ENCODE data around the gene MAPRE2.

Gene MAPRE2

DNA sequence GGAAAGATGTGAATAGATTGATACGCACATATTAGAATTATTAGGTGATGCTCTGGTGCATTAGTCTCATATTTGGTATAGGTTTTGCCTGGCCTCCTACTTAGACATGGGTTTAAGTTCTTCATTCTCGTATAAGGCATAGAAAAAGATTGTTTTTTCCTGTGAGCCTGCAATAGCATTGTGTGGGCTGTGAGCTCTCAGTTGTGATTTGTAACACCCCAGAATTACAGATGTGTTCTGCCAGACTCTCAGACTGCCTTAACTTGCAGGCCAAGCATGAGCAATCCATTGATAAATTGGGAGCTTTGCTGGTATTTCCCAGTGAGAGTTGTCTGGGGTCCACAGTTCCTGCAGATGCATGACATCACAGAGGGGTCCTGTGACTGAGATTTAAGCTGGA is 95.7 kb downstream of the MAPRE2 start:
- Histone ChIP-seq H3K4me1 (ENCODE audit: control insufficient read depth in 1 of 2, insufficient read depth in 1 of 2, low read depth in 1 of 2, low read length in 1 of 2) (no peaks in the 10 kb centered on the region), H3K36me3 (peaks cover 55% of the 10 kb centered on the region), H3K27me3 (no peaks in the 10 kb centered on the region), H3K9me3 (no peaks in the 10 kb centered on the region), H3K27ac (no peak overlapping the region), H3K4me3 (ENCODE audit: low read depth in 1 of 2, low read length in 1 of 2) (no peak overlapping the region)
- TF ChIP-seq, protein P1, sequence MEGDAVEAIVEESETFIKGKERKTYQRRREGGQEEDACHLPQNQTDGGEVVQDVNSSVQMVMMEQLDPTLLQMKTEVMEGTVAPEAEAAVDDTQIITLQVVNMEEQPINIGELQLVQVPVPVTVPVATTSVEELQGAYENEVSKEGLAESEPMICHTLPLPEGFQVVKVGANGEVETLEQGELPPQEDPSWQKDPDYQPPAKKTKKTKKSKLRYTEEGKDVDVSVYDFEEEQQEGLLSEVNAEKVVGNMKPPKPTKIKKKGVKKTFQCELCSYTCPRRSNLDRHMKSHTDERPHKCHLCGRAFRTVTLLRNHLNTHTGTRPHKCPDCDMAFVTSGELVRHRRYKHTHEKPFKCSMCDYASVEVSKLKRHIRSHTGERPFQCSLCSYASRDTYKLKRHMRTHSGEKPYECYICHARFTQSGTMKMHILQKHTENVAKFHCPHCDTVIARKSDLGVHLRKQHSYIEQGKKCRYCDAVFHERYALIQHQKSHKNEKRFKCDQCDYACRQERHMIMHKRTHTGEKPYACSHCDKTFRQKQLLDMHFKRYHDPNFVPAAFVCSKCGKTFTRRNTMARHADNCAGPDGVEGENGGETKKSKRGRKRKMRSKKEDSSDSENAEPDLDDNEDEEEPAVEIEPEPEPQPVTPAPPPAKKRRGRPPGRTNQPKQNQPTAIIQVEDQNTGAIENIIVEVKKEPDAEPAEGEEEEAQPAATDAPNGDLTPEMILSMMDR (IDR thresholded peaks at IDR 0.05), result no peak

DNA sequence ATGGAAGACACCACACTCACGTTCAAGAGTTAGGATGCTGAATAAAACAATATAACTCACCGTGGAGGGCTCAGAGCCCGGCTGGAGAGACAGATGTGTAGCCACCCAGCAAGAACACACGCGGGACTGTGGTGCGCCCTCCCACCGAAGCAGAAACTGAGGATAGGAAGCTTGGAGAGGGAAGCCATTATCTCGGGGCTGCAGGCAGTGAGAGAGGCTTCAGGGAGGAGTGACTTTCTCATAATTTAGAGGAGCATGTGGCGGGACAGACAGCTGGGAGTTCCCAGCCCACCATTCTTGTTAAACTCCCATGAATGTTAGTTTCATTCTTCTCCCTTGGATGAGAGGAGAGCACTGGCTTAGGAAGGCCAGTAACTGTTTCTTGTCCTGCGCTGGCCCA is 96.4 kb downstream of the MAPRE2 start:
- no peaks in the 10 kb centered on the region for H3K4me1 ChIP-seq (ENCODE audit: control insufficient read depth in 1 of 2, insufficient read depth in 1 of 2, low read depth in 1 of 2, low read length in 1 of 2)
- H3K36me3 ChIP-seq, result peaks cover 47% of the 10 kb centered on the region
- no peak overlapping the region for H3K27ac ChIP-seq
- H3K9me3 ChIP-seq, result no peaks in the 10 kb centered on the region
- no peaks in the 10 kb centered on the region for H3K27me3 ChIP-seq
- H3K4me3 ChIP-seq (ENCODE audit: low read depth in 1 of 2, low read length in 1 of 2), result no peak overlapping the region
- TF ChIP-seq, protein P1 (IDR thresholded peaks at IDR 0.05), result no peak

DNA sequence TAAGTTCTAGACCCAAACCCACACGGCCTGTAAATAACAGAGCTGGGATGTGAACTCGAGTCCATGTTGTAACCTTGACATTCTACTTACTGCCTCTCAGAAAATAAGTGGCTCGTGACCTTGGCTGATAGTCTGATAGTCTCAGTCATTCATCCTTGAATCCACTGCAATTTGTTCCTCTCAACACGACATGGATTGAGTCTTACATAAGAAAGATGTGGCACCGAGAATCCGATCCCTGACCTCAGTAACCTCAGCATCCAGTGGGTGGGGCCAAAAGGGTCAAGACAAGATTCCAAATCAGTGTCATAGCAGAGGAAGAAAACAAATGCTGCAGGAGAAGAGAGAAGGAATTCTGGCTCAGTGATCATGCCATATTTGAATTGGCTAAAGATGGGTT is 97.6 kb downstream of the MAPRE2 start:
- Histone ChIP-seq H3K36me3 (peaks cover 39% of the 10 kb centered on the region), H3K4me3 (ENCODE audit: low read depth in 1 of 2, low read length in 1 of 2) (no peak overlapping the region), H3K27ac (no peak overlapping the region), H3K9me3 (no peaks in the 10 kb centered on the region), H3K27me3 (no peaks in the 10 kb centered on the region), H3K4me1 (ENCODE audit: control insufficient read depth in 1 of 2, insufficient read depth in 1 of 2, low read depth in 1 of 2, low read length in 1 of 2) (no peaks in the 10 kb centered on the region)
- TF ChIP-seq, protein P1 (IDR thresholded peaks at IDR 0.05), result no peak

DNA sequence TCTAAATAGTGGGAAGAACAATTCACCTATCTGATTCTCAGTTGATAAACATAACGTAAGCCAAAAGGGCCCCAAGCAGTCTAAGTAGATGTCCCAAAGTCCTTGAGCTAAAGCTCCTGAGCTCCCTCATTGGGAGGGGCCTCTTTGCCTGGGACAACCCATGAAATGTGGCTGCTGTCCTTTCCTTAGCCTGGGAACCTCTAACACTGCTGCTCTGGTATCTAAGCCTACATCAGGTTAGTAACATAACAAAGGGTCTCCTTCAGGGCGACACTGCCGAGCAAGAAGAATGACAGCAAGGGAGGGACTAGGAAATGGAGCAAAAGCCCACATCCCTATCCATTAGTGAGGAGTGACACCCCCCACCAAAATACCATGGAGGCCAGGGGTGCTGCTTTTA is 98.3 kb downstream of the MAPRE2 start:
- no peaks in the 10 kb centered on the region for H3K4me1 ChIP-seq (ENCODE audit: control insufficient read depth in 1 of 2, insufficient read depth in 1 of 2, low read depth in 1 of 2, low read length in 1 of 2)
- H3K36me3 ChIP-seq, result peaks cover 33% of the 10 kb centered on the region
- H3K27me3 ChIP-seq, result no peaks in the 10 kb centered on the region
- no peak overlapping the region for H3K27ac ChIP-seq
- no peak overlapping the region for H3K4me3 ChIP-seq (ENCODE audit: low read depth in 1 of 2, low read length in 1 of 2)
- H3K9me3 ChIP-seq, result no peaks in the 10 kb centered on the region
- TF ChIP-seq, protein P1 (IDR thresholded peaks at IDR 0.05), result no peak

DNA sequence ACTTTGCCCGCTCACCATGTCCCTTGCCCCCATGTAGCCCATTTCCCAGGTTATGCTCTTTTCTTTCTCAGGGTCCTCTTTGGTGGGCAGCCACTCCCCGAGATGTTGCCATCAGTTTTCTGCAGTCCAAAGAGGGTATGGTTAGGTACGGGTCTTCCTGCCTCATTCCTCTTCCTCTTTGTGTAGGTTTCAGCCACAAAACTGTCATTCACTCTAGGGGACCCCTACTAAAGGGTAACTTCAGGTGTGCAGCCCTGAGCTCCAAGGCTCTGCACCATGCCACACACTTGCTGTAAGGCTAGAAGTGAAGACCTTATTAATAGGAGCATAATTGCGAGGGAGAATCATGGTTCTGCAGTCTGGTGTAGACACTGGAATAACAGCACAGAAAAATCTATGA is 99.9 kb downstream of the MAPRE2 start:
- Histone ChIP-seq H3K36me3 (peaks cover 21% of the 10 kb centered on the region), H3K27me3 (no peaks in the 10 kb centered on the region), H3K27ac (no peak overlapping the region), H3K4me3 (ENCODE audit: low read depth in 1 of 2, low read length in 1 of 2) (no peak overlapping the region), H3K4me1 (ENCODE audit: control insufficient read depth in 1 of 2, insufficient read depth in 1 of 2, low read depth in 1 of 2, low read length in 1 of 2) (no peaks in the 10 kb centered on the region), H3K9me3 (no peaks in the 10 kb centered on the region)
- TF ChIP-seq, protein P1 (IDR thresholded peaks at IDR 0.05), result no peak
